Upper lobe of left lung (tissue), 6 donors: Measurements from ENCODE around the gene DNAJC8. TPM values are rescaled to one million over a fixed set of nuclear protein-coding genes. Genes with fewer than 3 reads are reported as not detected.

Experiments used
- ATAC-seq, 2 donors: fragments of 200-7000 bp; cut with Tn5 transposase; one replicate each; pipeline ENCODE4 v1.9.1; 2022; ENCODE audit warnings: mild to moderate bottlenecking in 2 of 2, moderate library complexity in 2 of 2; ENCODE audit not compliant: low FRiP score in 2 of 2
- DNase-seq, 2 donors: peaks; one replicate each; pipeline ENCODE4 v3.0.0-alpha.2; 2019 to 2020
- H3K27ac ChIP-seq, 4 donors: fragments of 200-600 bp; sonication (generic); one replicate each; pipeline ENCODE4 v1.5.1; 2016 to 2019
- H3K27me3 ChIP-seq, 4 donors: fragments of 200-600 bp; sonication (generic); one replicate each; pipeline ENCODE4 v1.5.1; 2017 to 2019
- H3K36me3 ChIP-seq, 4 donors: fragments of 200-600 bp; sonication (generic); one replicate each; pipeline ENCODE4 v1.5.1; 2016 to 2019
- H3K4me1 ChIP-seq, 4 donors: fragments of 200-600 bp; sonication (generic); one replicate each; pipeline ENCODE4 v1.5.1; 2018 to 2019
- H3K4me3 ChIP-seq, 4 donors: fragments of 200-600 bp; sonication (generic); one replicate each; pipeline ENCODE4 v1.5.1; 2017 to 2019; ENCODE audit warnings: mild to moderate bottlenecking in 2 of 4, moderate library complexity in 1 of 4
- H3K9me3 ChIP-seq, 4 donors: fragments of 200-600 bp; sonication (generic); one replicate each; pipeline ENCODE4 v1.5.1; 2018 to 2019
- CTCF ChIP-seq, 6 experiments: fragments of 450-650 bp in 4 of 6; fragments of 200-600 bp in 2 of 6; sonication (generic) in 2 of 6; IDR thresholded peaks; one replicate each; pipeline ENCODE4 v1.5.1; 2016 to 2019; ENCODE audit warnings: antibody characterized with exemption in 6 of 6
- EP300 ChIP-seq, 4 donors: sonication (generic); formaldehyde crosslinking; IDR thresholded peaks; one replicate each; pipeline ENCODE4 v1.5.1; 2017; ENCODE audit warnings: antibody characterized with exemption in 4 of 4, control low read depth in 2 of 4
- POLR2A ChIP-seq, 4 donors: fragments of 450-650 bp; IDR thresholded peaks; one replicate each; pipeline ENCODE4 v1.5.1; 2016 to 2017; ENCODE audit warnings: antibody characterized with exemption in 4 of 4, mild to moderate bottlenecking in 2 of 4
- POLR2AphosphoS5 ChIP-seq, 2 donors: sonication (generic); formaldehyde crosslinking; IDR thresholded peaks; one replicate each; pipeline ENCODE4 v1.5.1; 2017; ENCODE audit warnings: antibody characterized with exemption in 2 of 2
- WGBS, 2 donors: methylation state at CpG; one replicate each; pipeline ENCODE4 v1.1.5; 2017 to 2018; 5-methylcytosine and 5-hydroxymethylcytosine counted together
- total RNA-seq, 6 donors: library from RNA; depleted of rRNA in 4 of 6; stranded (reverse); fragments of >200 nt in 4 of 6; gene quantifications; one replicate each; pipeline versions ENCODE4 v1.1.0 to v1.2.1, GENCODE V29; 2016 to 2021
- donor health status: DM: no; HTN: no; CAD: no; lungs with moderate emphysema.
- donor health status: DM: no; HTN: yes; CAD: no; lungs with severe emphysema.

DNAJC8 gene
- total RNA-seq, 6 donors from 2014 or later = 50.0 to 107 (median 73.5) TPM

GRCh38 chr1:28260803-28261174, 28.0 kb upstream of the DNAJC8 start:
- DNase-seq = no peak
- H3K9me3 ChIP-seq = no peaks in the 10 kb centered on the region
- 71% methylated on average over 7 of the region's 7 CpGs for WGBS, 2 donors
- ATAC-seq = no peak
- peak overlapping the region; percentile 68 to 95 (median 86) for H3K4me3 ChIP-seq
- peaks cover 15 to 37% (median 26%) of the 10 kb centered on the region in 4 donors for H3K4me1 ChIP-seq
- no peaks in the 10 kb centered on the region for H3K27me3 ChIP-seq
- TF ChIP-seq POLR2A (IDR thresholded peaks at IDR 0.05) (no peak), EP300 (IDR thresholded peaks at IDR 0.05) (no peak), CTCF (IDR thresholded peaks at IDR 0.05) (no peak), POLR2AphosphoS5 (IDR thresholded peaks at IDR 0.05) (no peak)
- peak overlapping the region in 1 of 4 donors; percentile 92 for H3K27ac ChIP-seq
- H3K36me3 ChIP-seq = no peaks in the 10 kb centered on the region

- ATAC-seq = peak; percentile 83 to 86
Measured at GRCh38 chr1:28259934-28260802, 27.3 kb upstream of the DNAJC8 start.

GRCh38 chr1:28259252-28259933, 26.6 kb upstream of the DNAJC8 start, which contains the start of gene SESN2:
SESN2 (plus strand) TSS chr1:28259518; CDS start chr1:28259848, 330 bp downstream.
- Histone ChIP-seq H3K4me3 (peak within 1 kb of the TSS; percentile 68 to 95 (median 86)), H3K27me3 (no peaks in the 10 kb centered on the region), H3K9me3 (no peaks in the 10 kb centered on the region), H3K4me1 (peaks cover 15 to 32% (median 24%) of the 10 kb centered on the region in 4 donors), H3K36me3 (no peaks in the 10 kb centered on the region), H3K27ac (peak within 1 kb of the TSS; percentile 89 to 93 (median 90))
- peak; percentile 94 to 99 for TF ChIP-seq POLR2AphosphoS5 (IDR thresholded peaks at IDR 0.05)
- TF ChIP-seq EP300 (IDR thresholded peaks at IDR 0.05) = no peak
- no peak for TF ChIP-seq CTCF (IDR thresholded peaks at IDR 0.05)
- TF ChIP-seq POLR2A (IDR thresholded peaks at IDR 0.05) = peak; percentile 88 to 100 (median 95)
- 0 to 1% methylated on average over 5 to 20 of the region's 76 CpGs for WGBS, 2 donors
- peak; percentile 98 to 99 for ATAC-seq
- DNase-seq = peak; percentile 98 to 100

More at GRCh38 chr1:28259934-28260802, 27.3 kb upstream of the DNAJC8 start:
- Histone ChIP-seq H3K36me3 (no peaks in the 10 kb centered on the region), H3K9me3 (no peaks in the 10 kb centered on the region), H3K27ac (peak overlapping the region; percentile 89 to 93 (median 90)), H3K27me3 (no peaks in the 10 kb centered on the region), H3K4me1 (peaks cover 15 to 32% (median 26%) of the 10 kb centered on the region in 4 donors), H3K4me3 (peak overlapping the region; percentile 68 to 95 (median 86))
- peak; percentile 87 to 89 for DNase-seq
- 3% methylated on average over 19 to 36 of the region's 66 CpGs for WGBS, 2 donors
- no peak for TF ChIP-seq EP300 (IDR thresholded peaks at IDR 0.05)
- TF ChIP-seq POLR2AphosphoS5 (IDR thresholded peaks at IDR 0.05) = peak in 1 of 2 donors; percentile 33

- no peak for DNase-seq
- Histone ChIP-seq H3K9me3 (no peaks in the 10 kb centered on the region), H3K4me1 (peaks cover 15 to 30% (median 24%) of the 10 kb centered on the region in 4 donors), H3K27ac (peak overlapping the region; percentile 45 to 92 (median 69)), H3K4me3 (peak overlapping the region in 3 of 4 donors; percentile 79 to 95 (median 94)), H3K27me3 (no peaks in the 10 kb centered on the region), H3K36me3 (no peaks in the 10 kb centered on the region)
- TF ChIP-seq EP300 (IDR thresholded peaks at IDR 0.05) (no peak), CTCF (IDR thresholded peaks at IDR 0.05) (no peak), POLR2A (IDR thresholded peaks at IDR 0.05) (no peak), POLR2AphosphoS5 (IDR thresholded peaks at IDR 0.05) (no peak)
- ATAC-seq = no peak
- 11% methylated on average over 8 to 12 of the region's 12 CpGs for WGBS, 2 donors
Measured at GRCh38 chr1:28258628-28259251, 25.9 kb upstream of the DNAJC8 start.
